HepG2 (cell line): ENCODE measurements around the gene DDX4.

Experiments
- NR2F6 ChIP-seq, 2 experiments: IDR thresholded peaks; 2 replicates each; pipeline ENCODE4 v1.6.1; 2016; ENCODE audit warnings: antibody characterized with exemption in 1 of 2, mild to moderate bottlenecking in 1 of 2
- POLR2AphosphoS2 ChIP-seq: IDR thresholded peaks from 2 replicates; pipeline ENCODE4 v1.6.1; 2011; ENCODE audit warnings: low read depth, low read length, improper control_type of control experiment

DNA sequence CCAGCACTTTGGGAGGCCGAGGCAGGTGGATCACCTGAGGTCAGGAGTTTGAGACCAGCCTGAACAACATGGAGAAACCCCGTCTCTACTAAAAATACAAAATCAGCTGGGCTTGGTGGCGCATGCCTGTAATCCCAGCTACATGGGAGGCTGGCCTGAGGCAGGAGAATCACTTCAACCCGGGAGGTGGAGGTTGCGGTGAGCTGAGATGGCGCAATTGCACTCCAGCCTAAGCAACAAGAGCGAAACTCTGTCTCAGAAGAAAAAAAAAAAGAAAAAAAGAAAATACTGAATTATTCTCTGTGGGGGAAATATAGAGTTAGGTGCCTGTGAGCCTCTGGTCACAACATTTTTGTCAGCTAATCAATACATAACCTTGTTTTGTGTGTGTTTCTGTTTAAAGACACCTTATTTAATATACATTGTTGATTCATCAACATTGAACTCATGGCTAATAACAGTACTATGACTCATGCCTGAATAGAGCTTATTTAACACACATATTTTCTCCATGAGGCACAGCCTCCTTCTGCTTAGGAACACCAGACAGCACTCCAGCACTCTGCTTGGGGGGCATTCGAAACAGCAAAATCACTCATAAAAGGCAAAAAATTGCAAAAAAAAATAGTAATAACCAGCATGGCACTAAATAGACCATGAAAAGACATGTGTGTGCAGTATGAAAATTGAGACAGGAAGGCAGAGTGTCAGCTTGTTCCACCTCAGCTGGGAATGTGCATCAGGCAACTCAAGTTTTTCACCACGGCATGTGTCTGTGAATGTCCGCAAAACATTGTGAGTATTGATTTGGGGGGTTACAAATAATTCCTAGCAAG, 113.2 kb downstream of the DDX4 start, which contains the start of gene IL31RA:
- TF ChIP-seq NR2F6 (IDR thresholded peaks at IDR 0.05): no peak
- no peak for TF ChIP-seq NR2F6 (CRISPR knock-in tag; IDR thresholded peaks at IDR 0.05)
- TF ChIP-seq POLR2AphosphoS2: no peak
